GM21576 (cell line): ENCODE measurements around the gene IL32.

Experiments
- ATAC-seq: cut with Tn5 transposase; IDR thresholded peaks from one replicate; pipeline ENCODE4 v1.9.1; 2021; ENCODE audit warnings: mild to moderate bottlenecking, moderate library complexity; ENCODE audit not compliant: unreplicated experiment

The IL32 gene

GRCh38 chr16:3065069-3065741 is at the start of gene IL32:
TSS of gene IL32 (plus strand) at chr16:3065640. CDS start at chr16:3065812, 172 bp downstream.
- ATAC-seq = no peak

GRCh38 chr16:3015865-3016521 is 49.4 kb upstream of the IL32 start:
- ATAC-seq = no peak

- no peak for ATAC-seq
Observed at GRCh38 chr16:3017344-3017743, 48.1 kb upstream of the IL32 start.

GRCh38 chr16:3017794-3018506 is 47.5 kb upstream of the IL32 start, which contains the start of gene CLDN6:
TSS of gene CLDN6 (minus strand) at chr16:3018183. CDS start at chr16:3016021, 2,162 bp downstream.
- no peak for ATAC-seq

- no peak for ATAC-seq
Observed at GRCh38 chr16:3019594-3020246, 45.7 kb upstream of the IL32 start.

- no peak for ATAC-seq
Observed at GRCh38 chr16:3020247-3020603, 45.2 kb upstream of the IL32 start, which contains the start of gene TNFRSF12A. TSS of gene TNFRSF12A (plus strand) at chr16:3020368. CDS start at chr16:3020398, 30 bp downstream.

- no peak for ATAC-seq
Observed at GRCh38 chr16:3020604-3021448, 44.6 kb upstream of the IL32 start.

GRCh38 chr16:3021449-3022207 is 43.8 kb upstream of the IL32 start:
- ATAC-seq = no peak

GRCh38 chr16:3022208-3022683 is 43.2 kb upstream of the IL32 start:
- ATAC-seq = no peak

- no peak for ATAC-seq
Observed at GRCh38 chr16:3022684-3023414, 42.6 kb upstream of the IL32 start.

- ATAC-seq = no peak
Observed at GRCh38 chr16:3023415-3023668, 42.1 kb upstream of the IL32 start.

GRCh38 chr16:3023669-3024478 is 41.6 kb upstream of the IL32 start, which contains the start of the genes HCFC1R1 and THOC6:
TSS of gene HCFC1R1 (minus strand) at chr16:3023942. CDS start at chr16:3023941, 1 bp downstream.
TSS of gene THOC6 (plus strand) at chr16:3024035. CDS start at chr16:3024327, 292 bp downstream.
- peak; percentile 71 for ATAC-seq

GRCh38 chr16:3025032-3026002 is 40.1 kb upstream of the IL32 start:
- ATAC-seq = no peak

GRCh38 chr16:3026003-3026378 is 39.4 kb upstream of the IL32 start:
- ATAC-seq = no peak

GRCh38 chr16:3026609-3027488 is 38.6 kb upstream of the IL32 start:
- no peak for ATAC-seq

- no peak for ATAC-seq
Observed at GRCh38 chr16:3027489-3027795, 38.0 kb upstream of the IL32 start.
